GM19099 (cell line): ENCODE measurements around the gene TMEM234.

Source experiments
- POLR2A ChIP-seq: IDR thresholded peaks from 3 replicates; pipeline ENCODE4 v1.6.1; 2011; ENCODE audit warnings: low read depth; ENCODE audit not compliant: insufficient read length; ENCODE audit errors: extremely low read depth

The TMEM234 gene

DNA sequence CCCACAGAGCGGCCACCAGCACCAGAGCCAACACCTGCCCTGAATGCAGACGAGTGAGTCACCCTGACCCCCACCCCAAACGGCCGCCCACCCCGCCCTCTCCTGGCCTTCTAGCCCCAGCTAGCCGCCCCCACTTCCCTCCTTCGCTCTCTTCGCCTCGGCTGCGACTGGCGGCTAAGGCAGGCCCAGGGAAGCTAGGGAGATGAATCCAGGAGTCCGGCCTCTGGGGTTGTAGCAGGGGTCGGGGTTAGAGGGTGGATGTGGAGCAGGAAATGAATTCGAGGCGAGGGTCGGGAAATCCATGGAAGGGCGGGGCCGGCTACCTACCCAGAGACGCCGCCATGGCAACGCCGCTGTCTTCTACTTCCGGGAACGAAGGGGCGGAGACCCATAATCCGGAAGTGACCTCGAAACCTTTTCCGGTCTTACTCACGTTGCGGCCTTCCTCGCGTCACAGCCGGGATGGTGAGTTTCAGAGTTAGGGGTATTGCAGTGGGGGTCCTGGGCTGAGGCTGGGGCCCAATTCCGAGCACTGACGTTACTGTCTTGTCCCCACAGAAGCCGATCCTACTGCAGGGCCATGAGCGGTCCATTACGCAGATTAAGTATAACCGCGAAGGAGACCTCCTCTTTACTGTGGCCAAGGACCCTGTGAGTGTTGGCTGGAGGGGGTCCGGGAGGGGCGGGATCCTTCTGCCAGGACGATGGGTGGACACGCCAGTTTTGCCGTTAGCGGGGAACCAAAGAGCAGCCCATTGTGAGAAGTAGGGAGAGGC lies at the start of gene TMEM234, which contains the start of gene EIF3I:
TSS of gene TMEM234 (minus strand) at position 374 of the 776 bp plus-strand sequence. CDS start at position 343, 31 bp downstream.
TSS of gene EIF3I (plus strand) at position 428 of the 776 bp plus-strand sequence. CDS start at position 463, 35 bp downstream.
- TF ChIP-seq POLR2A = peak; percentile 82

DNA sequence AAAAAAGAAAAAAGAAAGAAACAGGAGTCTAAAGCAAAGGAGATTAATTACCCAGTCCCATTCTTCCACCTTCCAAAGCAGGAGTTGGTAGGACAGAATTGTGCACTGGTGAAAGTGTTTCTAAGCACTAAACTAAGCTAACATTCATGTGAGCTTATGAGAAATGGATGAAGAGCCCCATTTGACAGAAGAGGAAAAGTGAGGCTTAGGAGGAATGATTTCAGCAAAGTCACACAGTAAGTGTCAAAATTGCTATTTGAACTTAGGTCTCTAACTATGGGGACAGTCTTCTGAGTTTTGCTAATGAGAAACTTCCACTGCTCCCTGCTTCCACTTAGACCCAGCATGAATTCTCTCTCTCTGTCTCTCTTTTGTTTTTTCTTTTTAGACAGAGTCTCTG lies 47.6 kb upstream of the TMEM234 start:
- TF ChIP-seq POLR2A = no peak

DNA sequence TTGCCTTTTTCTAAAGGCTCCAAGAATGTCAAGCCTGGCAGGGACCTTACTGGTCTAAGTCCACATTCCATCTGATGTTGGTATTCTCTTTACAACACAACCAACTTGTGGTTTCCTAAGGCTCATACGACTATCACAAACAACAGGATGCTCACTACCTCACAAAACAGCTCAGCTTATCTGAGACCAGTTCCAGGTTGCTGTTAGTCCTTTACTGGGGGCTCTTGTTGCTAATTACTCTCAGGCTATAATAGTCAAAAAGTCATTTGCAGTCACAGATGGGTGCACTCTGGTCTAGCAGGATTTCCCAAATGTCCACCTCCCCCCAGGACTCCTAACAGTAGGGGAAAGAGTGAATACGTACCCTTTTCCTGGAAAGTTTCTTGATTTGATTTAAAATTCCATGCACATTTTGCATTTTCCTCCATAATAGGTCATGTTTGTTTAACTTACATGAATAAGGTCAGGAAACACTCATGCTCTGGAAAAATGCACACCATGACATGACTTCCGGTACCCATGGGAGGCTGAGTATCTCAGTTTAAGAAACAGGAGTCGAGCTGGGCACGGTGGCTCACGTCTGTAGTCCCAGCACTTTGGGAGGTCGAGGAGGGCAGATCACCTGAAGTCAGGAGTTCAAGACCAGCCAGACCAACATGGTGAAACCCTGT lies 44.9 kb upstream of the TMEM234 start:
- no peak for TF ChIP-seq POLR2A

DNA sequence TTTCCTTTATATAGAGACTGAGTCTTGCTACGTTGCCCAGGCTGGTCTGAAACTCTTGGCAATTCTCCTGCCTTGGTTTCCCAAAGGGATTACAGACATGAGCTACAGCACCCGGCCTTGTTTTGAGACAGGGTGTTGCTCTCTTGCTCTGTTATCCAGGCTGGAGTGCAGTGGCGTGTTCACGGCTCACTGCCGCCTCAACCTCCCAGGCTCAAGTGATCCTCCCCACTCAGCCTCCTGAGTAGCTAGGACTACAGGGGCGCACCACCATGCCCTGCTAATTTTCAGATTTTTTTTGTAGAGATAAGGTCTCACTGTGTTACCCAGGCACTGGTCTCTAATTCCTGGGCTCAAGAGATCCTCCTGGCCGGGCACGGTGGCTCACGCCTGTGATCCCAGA lies 43.7 kb upstream of the TMEM234 start:
- no peak for TF ChIP-seq POLR2A

DNA sequence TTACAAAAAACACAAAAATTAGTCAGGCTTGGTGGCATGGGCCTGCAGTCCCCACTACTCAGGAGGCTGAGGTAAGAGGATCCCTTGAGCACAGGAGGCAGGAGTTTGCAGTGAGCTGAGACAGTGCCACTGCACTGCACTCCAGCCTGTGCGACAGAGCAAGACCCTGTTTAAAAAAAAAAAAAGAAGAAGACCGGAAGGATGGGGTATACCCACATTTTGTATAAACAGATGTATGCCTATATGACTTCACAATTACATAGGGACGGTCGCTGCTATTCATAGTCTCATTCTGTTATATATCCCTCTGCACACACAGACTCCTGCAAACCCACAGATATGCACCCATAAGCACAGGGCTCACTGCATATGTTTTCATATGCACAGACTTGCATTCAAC lies 41.6 kb upstream of the TMEM234 start:
- TF ChIP-seq POLR2A = no peak

DNA sequence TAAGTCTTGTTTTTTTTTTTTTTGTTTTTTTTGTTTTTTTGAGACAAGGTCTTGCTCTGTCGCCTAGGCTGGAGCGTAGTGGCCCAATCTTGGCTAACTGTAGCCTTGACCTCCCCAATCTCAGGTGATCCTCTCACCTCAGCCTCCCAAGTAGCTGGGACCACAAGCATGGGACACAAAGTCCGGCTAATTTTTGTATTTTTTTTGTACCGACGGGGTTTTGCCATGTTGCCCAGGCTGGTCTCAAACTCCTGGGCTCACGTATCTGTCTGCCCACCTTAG lies 35.0 kb upstream of the TMEM234 start:
- TF ChIP-seq POLR2A = no peak

DNA sequence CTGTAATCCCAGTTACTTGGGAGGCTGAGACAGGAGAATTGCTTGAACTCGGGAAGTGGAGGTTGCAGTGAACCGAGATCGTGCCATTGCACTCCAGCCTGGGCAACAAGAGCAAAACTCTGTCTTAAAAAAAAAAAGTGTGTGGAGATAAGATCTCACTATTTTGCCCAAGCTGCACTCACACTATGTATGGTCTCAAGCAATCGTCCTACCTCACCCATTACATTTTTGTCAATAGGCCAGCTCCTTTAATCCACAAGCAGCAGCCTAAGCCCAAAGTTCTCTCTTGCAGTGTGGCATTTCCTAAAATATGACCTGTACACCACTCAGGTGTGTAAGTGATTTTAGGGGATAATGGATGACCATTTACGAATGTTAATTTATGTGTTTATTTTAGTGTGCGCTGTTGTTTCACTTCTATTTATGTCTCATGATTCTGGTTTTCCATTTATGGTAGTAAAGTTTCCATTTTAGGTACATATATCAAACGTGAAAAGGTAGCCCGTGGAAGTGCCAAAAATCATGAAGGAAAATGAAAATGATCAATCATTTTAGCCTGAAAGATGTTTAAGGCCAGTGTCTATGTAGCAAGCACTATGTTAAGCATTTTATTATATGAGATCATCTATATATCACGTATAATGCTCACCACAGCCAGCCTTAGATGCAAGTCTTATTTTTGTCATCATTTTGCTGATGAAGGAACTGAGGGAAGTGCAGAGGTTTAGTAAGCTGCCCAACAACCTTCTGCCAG lies 34.5 kb upstream of the TMEM234 start:
- TF ChIP-seq POLR2A = no peak

DNA sequence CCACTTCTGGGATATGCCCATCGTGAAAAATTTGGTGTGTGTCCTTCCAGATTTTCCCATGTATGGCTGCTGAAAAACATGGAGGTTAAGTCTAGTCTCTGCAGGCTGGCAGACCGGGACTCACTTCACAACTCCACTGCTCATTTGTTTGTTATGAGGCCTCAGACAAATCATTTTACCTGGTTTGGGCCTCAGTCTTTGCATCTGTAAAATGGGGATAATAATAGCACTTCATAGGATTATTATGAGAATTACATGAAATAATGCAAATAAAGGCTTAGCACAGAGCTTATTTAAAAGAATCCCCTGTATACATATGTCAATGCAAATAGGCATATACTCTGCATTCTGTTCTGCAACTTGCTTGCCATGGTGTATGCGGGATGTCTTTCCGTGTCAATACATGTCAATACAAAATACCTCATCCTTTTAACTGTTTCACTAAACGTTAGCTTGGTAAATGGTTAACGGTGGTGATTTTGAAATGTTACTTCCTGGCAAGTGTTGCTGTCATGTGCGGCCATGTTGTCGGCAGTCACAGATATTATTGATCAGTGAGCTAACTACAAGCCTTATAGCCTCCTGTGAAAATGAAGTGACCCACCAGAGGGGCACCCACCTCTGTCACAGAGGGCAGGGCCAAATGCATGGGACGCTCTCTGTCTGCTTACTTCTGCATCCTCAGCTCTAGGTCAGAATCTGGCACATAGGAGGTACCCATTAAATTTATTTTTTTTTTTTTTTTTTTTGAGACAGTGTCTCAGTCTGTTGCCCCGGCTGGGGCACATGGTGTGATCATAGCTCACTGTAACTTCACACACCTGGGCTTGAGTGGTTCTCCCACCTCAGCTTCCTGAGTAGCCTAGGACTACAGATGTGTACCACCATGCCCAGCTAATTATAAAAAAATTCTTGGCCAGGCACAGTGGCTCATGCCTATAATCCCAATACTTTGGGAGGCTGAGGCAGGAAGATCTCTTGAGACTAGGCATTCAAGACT lies 33.2 kb upstream of the TMEM234 start:
- TF ChIP-seq POLR2A = peak; percentile 33

DNA sequence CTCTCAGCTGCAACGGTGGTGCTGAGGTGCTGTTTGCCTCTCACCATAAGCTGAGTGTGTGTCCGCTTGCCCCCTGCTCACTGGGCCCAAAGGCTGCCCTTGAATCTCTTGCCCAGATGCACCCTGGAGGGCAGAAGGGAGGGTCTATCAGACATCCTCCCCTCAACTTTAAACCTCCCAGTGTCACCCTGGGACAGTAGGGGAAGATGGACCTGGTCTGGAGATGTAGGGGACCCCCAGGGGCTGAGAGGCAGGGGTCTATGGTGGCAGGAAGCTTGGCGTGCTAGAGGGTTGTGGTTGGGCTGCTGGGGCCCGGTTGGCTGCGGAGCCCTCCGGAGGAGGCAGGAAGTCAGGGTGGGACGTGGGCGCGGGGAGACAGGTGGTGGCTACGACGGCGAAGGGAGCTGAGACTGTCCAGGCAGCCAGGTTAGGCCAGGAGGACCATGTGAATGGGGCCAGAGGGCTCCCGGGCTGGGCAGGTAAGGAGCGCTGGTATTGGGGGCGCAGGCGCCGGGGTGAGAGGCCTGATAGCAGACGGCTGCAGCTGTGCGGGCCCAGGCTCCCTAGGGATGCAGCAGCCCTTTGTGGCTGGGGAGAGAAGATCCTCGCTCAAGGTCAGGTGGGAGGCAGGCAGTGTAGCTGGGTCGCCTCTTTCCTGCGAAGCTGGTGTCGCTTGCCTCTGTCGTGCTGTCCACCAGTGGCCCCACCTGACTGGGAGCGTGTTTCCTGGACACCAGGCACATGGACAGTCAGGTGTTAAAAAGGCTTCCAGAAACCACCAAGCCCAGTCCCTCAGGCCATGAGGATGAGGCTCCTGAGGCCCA lies 29.0 kb upstream of the TMEM234 start, which contains the start of gene LCK:
TSS of gene LCK (plus strand) at position 373 of the 824 bp plus-strand sequence. CDS start 23,065 bp downstream, outside the sequence.
- TF ChIP-seq POLR2A = peak; percentile 75

DNA sequence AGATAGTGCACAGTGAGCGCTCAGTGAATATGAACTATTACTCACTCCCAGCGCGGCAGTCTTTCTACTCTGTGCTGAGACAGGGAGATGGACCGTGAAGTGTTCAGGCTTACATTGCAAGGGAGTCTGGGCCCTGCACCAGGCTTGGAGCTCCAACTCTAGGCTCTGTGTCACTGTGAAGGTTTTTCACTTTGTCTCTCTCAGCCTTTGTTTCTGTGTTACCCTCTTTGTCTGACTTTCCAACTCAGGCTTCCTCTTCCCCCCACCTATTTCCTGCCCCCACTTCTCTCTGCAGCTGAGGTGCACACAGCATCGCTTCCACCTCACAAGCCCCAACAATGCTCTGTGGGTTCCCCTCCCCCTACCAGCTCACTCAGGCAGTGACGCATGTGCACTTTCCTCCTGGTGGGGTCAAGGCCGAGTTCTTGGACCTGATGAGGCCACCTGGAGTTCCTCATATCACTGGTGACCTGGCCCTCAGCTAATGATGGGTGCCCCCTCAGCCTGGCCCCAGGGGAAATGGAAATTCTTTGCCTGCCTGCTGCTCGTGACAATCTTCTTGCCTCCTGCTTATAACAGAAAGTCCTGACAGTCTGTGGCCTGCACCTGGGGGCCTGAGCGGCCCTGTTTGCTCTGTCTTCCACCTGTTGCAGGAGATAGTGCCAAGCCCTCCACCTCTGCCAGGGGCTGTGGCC lies 27.8 kb upstream of the TMEM234 start:
- TF ChIP-seq POLR2A = peak; percentile 68

DNA sequence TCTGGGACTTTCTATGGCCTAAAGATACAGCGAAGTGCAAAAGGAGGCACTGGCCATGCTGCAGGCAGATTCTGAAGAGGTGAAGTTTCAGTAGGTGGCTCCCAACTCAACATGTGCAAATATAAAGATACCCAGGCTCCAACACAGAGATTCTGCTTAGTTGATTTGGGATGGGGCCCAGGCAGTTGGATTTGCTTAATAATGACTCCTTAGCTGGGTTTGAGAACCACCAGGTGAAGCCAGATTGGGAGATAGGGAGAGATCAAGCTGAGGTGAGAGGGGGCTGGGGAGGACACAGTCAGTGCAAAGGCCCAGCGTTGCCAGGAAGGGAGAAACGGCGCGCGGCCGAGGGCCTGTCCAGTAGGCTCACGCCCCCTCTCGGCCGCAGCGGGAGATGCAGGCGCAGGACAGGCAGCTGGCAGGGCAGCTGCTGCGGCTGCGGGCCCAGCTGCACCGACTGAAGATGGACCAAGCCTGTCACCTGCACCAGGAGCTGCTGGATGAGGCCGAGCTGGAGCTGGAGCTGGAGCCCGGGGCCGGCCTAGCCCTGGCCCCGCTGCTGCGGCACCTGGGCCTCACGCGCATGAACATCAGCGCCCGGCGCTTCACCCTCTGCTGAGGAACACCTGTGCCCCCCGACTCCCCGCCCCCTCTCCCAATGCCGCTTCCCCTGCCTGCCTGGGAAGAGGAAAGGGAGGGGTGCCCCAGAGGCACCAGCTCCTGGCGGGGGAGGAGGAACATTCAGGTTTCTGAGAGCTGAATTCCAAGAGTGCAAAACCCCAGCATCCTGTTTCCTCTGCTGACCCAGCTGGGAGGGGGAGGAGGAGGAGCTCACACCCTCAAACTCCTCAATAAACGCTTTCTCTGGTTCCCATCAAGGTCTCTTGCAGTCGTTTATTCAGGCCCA lies 26.1 kb upstream of the TMEM234 start:
- TF ChIP-seq POLR2A = peak; percentile 30

DNA sequence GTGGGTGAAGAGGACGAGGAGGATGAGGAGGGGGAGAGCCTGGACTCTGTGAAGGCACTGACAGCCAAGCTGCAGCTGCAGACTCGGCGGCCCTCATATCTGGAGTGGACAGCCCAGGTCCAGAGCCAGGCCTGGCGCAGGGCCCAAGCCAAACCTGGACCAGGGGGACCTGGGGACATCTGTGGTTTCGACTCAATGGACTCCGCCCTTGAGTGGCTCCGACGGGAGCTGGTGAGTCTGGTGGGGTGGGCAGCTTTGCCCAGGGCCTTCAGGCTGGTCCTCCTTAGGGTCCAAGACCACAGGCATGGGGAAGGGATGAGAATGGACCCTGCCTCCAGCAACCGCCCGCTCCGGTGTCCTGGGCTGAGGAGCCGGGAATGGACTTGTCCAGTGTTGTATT lies 25.3 kb upstream of the TMEM234 start:
- TF ChIP-seq POLR2A = no peak

DNA sequence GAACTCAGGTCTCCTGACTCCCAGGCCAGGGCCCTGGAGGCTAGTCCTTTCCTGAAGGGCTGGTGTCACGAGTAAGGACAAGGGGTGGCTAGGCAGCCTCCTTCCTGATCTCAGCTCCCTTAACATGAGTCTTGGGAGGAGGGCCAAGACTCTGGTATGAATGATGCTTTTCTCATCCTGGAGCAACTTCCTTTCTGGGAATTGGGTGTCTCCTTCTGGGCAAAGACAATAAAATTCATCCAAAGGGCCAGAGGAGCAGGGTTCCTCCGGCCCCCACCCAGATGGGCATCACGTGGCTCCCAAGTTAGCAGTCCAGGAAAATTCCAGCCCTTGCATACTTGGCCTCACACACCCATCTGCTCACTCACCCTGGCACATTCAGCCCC lies 24.7 kb upstream of the TMEM234 start, which contains the start of gene FAM167B:
TSS of gene FAM167B (plus strand) at position 335 of the 386 bp plus-strand sequence. CDS start 200 bp downstream, outside the sequence.
- TF ChIP-seq POLR2A = no peak
